GM15510 (cell line): Measurements from ENCODE around the gene CRMP1.

Source experiments
- POLR2A ChIP-seq: IDR thresholded peaks from 3 replicates; pipeline ENCODE4 v1.6.1; 2011; ENCODE audit warnings: borderline replicate concordance; ENCODE audit not compliant: insufficient read length; ENCODE audit errors: extremely low read depth

CRMP1 gene

DNA sequence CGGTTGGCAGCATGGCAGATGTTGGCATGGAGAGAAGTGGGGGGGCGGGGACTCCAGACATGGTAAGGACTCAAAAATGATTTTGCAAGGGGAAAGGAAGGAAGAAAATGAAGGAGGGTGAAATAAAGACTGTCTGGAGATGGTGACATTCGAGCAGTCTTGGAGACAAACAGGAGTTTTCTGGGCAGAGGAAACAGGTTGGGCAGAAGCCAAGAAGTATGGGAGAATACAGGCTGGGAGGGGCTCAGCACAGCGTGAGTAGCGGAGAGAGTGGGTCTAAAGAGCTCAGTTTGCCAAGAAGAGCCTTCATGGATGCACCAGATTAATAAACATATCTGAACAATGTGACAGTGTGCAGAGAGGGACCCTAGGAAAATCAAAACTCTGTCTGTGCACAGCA is 13.3 kb upstream of the CRMP1 start:
- TF ChIP-seq POLR2A = no peak

DNA sequence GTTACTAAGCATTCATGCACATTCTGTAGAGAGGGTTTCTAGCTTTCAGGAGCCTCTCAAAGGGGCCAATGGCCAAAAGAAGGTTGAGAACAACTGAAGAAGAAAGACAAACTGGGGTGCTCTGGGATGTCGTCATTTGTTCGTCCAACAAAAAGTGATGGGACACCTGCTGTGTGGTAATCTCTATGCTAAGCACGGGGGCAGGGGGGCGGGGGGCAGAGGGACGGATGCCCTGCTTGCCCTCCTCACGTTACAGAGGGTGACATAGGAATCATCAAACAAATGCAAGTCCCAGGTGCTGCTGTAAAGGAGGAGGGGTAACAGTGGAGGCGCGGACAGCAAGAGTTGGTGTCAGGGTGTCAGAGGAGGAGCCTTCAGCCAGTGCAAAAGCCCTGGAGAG is 12.8 kb upstream of the CRMP1 start:
- no peak for TF ChIP-seq POLR2A

GRCh38 chr4:5900844-5901243 is 8.0 kb upstream of the CRMP1 start:
- no peak for TF ChIP-seq POLR2A

DNA sequence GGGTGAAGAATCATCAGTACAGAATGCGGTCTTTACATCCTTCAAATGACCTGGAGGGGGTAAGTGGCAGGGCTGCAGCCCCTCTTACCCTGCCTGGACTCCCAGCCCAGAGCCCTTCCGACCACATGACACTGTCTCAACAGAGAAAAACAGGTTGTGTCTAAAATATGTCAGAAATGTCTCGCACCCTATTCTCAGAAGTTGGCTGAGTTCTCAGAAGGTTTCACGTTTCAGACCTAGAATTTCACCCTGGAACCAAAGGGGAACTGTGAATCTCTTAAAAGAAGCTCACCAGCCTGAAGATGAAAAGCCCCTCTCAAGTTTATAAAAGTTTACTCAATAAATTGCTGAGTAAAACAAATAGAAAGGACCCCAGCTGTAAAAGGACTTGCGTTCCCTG is 7.0 kb upstream of the CRMP1 start:
- no peak for TF ChIP-seq POLR2A

- no peak for TF ChIP-seq POLR2A
These were observed 6.5 kb upstream of the CRMP1 start for GRCh38 chr4:5899396-5899795.

DNA sequence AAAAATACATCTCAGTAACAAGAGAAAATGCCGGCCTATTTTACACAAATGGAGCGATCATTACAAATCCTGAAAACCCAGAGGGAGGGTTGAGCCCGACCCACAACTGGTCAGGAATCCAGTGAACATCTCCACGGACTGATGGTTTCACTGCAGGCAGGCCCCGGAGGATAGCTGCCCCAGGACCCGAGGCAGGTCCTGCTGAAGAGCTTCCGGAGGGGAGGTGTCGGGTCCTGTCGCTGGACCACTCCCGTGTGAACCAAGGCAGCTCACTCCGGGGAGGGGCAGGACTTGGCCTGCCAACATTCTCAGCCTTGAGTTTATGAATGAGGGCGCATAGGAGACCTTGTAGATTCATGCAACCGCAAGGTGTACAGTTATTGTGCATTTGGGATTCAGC is 4.8 kb upstream of the CRMP1 start:
- TF ChIP-seq POLR2A = no peak

DNA sequence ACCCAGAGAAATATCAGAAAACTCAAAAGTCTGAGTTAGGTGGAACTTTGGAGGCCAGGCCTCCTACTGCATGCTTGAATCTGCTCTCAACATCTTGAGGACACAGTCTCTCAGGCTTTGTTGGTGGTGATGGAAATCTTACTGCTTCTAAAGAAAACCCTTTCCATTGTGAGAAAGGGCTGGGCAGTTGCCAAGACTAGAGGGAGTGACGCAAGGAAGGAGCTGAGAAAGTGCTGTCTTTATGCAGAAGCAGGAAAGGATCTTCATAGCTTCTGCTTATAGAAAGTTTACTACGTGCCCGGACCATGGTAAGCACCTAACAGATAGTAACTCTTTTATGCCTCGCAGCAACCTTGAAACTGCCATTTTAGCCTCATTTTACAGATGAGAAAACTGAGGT is 2.4 kb upstream of the CRMP1 start:
- no peak for TF ChIP-seq POLR2A

- TF ChIP-seq POLR2A = no peak
These were observed 1.4 kb upstream of the CRMP1 start for GRCh38 chr4:5894266-5894665.

DNA sequence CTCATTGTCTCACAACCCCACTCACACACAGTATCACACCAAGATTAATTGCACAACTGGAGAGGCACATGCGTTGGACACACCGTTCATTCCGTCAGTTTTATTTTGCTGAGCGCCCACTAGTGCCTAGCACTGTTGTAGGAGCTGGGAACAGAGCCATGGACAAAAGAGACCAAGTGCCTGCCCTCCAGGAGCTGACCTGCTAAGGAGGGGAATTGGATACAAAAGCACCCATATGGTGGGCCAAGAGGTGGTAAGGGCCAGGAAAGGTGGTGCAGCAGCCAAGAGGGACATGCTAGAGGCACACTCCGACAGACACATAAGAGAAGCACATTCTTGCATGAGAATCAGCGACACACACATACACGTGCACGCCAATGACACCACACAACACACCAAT is 705 bp upstream of the CRMP1 start:
- TF ChIP-seq POLR2A = no peak

DNA sequence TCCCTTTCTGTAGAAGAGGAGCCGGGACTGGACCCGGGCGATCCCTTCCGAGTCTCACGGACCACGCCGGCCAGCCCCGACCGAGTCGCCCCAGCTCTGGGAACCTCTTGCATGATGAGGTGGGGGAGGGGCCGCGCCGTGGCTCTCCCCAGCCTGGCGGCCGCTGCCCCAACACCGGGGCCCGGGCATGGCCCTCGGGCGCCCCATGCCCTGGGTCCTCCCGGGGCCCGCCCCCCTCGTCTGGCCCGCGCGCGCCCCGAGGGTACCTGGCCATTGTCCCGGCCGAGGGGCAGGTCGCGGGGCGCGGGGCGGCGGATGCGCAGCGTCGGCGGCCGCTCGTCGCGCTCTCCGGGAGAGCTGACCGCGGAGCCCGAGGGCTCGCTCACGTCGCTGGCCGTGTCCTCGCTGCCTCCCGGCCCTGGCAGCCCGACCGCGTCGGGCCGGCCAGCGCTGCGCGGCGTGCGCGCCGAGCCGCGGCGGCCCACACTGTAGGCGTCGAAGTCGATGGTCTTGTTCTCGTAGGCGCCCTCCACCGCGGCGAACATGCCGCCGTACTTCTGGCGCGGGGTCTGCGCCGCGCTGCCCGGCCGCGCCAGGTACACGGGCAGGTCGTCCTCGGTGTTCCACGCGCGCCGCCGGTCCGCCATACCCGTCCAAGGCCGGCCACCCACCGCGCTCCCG is 423 bp downstream of the CRMP1 start:
- no peak for TF ChIP-seq POLR2A

- TF ChIP-seq POLR2A = no peak
These were observed 1.1 kb downstream of the CRMP1 start for GRCh38 chr4:5891563-5892322.

DNA sequence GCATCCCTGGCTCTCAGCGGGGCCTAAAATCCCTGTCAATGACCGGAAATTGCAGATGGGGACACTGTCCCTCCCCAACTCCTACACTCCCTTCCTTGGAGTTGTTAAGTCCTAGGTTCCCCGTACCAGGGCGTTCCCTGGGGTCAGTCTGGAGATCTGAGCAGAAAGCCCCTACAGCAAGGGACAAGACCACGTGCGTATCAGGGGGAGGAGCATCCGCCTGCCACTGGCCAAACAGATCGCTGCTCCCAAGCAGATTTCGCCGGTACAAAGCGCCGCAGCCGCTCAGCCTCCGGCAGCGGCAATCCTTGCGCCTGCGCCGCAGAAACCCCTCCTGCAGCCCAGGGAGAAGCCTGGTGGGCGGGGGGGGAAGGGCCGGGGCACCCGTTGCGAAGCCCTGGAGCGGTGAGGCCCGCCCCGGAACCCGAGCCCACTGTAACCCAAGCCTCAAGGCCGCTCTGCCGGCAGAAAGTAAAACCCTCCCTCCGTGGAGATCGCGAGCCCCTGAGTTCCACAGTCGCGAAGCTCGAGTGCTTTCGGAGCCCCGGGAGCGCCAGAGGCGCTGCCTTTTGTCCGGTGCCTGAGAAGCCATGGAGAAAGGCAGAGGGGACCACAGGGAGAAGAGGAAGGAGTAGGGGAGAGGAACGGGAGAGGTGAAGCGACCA is 2.7 kb downstream of the CRMP1 start:
- no peak for TF ChIP-seq POLR2A

- TF ChIP-seq POLR2A = no peak
These were observed 3.7 kb downstream of the CRMP1 start for GRCh38 chr4:5889002-5889696.

- no peak for TF ChIP-seq POLR2A
These were observed 4.5 kb downstream of the CRMP1 start for GRCh38 chr4:5888222-5889001.
